ENCODE measurements around the gene MAX. TPM values are rescaled to one million over a fixed set of nuclear protein-coding genes. Genes with fewer than 3 reads are reported as not detected.

The MAX gene
- total and polyA plus RNA-seq, 2 donors from 2014 or later = 48.9 to 89.4 TPM

GRCh38 chr14:65041434-65041915 is 60.8 kb downstream of the MAX start:
- Histone ChIP-seq H3K36me3 (ENCODE audit: control insufficient read depth in 2 of 3, insufficient read depth in 3 of 3, low read length in 3 of 3) (peaks cover 0 to 15% (median 11%) of the 10 kb centered on the region in 3 donors), H3K4me1 (ENCODE audit: control insufficient read depth in 2 of 3, insufficient read depth in 2 of 3, low read depth in 1 of 3, low read length in 3 of 3) (no peaks in the 10 kb centered on the region), H3K9me3 (ENCODE audit: control insufficient read depth in 2 of 3, insufficient read depth in 1 of 3, low read length in 3 of 3) (no peaks in the 10 kb centered on the region), H3K27me3 (ENCODE audit: control insufficient read depth, insufficient read depth, low read length) (no peaks in the 10 kb centered on the region), H3K4me3 (ENCODE audit: low read length in 3 of 3) (no peak overlapping the region), H3K27ac (ENCODE audit: low read depth in 2 of 2, low read length in 2 of 2) (no peak overlapping the region), H3K9ac (ENCODE audit: low read length in 3 of 3) (no peak overlapping the region)
- no peak for TF ChIP-seq CTCF (IDR thresholded peaks at IDR 0.05; ENCODE audit: borderline replicate concordance, extremely low read depth, insufficient read depth)
- FAIRE-seq (no peak), DNase-seq (no peak)
- intact Hi-C loops (cut with DNase I) = no loop called here

DNA sequence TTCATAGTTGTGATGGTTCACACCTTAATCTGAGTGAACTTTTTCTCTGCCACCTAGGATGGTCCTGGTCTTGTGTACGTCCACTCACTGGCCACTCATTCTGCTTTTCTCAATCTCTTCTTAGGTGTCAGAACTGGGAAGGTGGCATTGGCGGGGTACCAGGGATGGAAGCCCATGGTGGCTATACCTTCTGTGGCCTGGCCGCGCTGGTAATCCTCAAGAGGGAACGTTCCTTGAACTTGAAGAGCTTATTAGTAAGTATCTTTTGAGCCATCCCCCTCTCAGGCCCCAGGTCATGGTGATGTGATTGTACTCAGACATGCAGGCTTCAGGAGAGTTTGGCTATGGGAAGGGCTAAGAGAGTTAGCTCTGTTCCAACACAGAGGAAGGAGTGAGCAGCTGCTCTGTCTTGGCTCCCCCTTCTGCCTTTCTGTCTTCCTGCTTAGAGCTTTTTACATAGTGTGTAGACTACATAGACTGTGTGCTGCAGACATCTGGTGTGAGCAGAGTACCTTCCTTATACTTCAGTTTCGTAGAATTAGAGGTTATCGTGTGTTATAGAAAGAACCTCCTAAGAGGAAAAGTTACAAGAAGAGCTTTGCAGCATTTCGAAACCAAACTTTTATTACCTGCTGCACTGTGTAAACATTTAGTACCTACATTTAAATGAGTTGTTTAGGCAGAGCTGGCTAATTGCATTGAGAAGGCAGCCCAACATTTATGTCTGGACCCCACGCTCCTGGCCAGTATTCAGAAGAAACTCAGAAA is 61.5 kb downstream of the MAX start:
- Histone ChIP-seq H3K4me3 (ENCODE audit: low read length in 3 of 3) (no peak overlapping the region), H3K9me3 (ENCODE audit: control insufficient read depth in 2 of 3, insufficient read depth in 1 of 3, low read length in 3 of 3) (no peaks in the 10 kb centered on the region), H3K36me3 (ENCODE audit: control insufficient read depth in 2 of 3, insufficient read depth in 3 of 3, low read length in 3 of 3) (peaks cover 0 to 15% (median 11%) of the 10 kb centered on the region in 3 donors), H3K27ac (ENCODE audit: low read depth in 2 of 2, low read length in 2 of 2) (no peak overlapping the region), H3K4me1 (ENCODE audit: control insufficient read depth in 2 of 3, insufficient read depth in 2 of 3, low read depth in 1 of 3, low read length in 3 of 3) (no peaks in the 10 kb centered on the region), H3K9ac (ENCODE audit: low read length in 3 of 3) (no peak overlapping the region), H3K27me3 (ENCODE audit: control insufficient read depth, insufficient read depth, low read length) (no peaks in the 10 kb centered on the region)
- no peak for TF ChIP-seq CTCF (IDR thresholded peaks at IDR 0.05; ENCODE audit: borderline replicate concordance, extremely low read depth, insufficient read depth)
- DNase-seq (no peak), FAIRE-seq (no peak)
- intact Hi-C loops (cut with DNase I) = no loop called here

DNA sequence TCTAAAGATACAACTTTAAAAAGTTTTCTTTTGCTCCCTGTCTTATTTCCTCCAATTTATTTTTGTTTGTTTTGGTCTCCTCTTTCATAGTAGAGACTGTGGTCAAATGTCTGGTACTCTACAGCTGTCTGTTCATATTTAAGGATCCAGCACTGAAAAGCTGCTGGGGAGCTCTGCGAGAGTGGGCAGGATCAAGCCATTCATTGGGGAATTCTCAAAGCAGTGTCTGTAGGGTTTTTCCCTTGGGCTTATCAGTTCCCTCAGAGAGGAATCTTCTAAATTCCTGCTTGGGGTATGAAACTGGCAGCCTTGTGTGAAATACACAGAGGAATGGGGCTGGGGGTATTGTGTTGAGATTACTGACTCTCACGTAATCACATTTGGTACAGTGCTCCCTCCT is 63.4 kb downstream of the MAX start:
- peaks cover 0 to 7% (median 7%) of the 10 kb centered on the region in 3 donors for H3K4me1 ChIP-seq (ENCODE audit: control insufficient read depth in 2 of 3, insufficient read depth in 2 of 3, low read depth in 1 of 3, low read length in 3 of 3)
- intact Hi-C loops (cut with DNase I) = no loop called here
- DNase-seq (no peak), FAIRE-seq (no peak)
- TF ChIP-seq CTCF (IDR thresholded peaks at IDR 0.05; ENCODE audit: borderline replicate concordance, extremely low read depth, insufficient read depth) = no peak
- H3K36me3 ChIP-seq (ENCODE audit: control insufficient read depth in 2 of 3, insufficient read depth in 3 of 3, low read length in 3 of 3) = peaks cover 0 to 9% (median 9%) of the 10 kb centered on the region in 3 donors
- no peaks in the 10 kb centered on the region for H3K9me3 ChIP-seq (ENCODE audit: control insufficient read depth in 2 of 3, insufficient read depth in 1 of 3, low read length in 3 of 3)
- H3K9ac ChIP-seq (ENCODE audit: low read length in 3 of 3) = no peak overlapping the region
- H3K27me3 ChIP-seq (ENCODE audit: control insufficient read depth, insufficient read depth, low read length) = no peaks in the 10 kb centered on the region
- H3K4me3 ChIP-seq (ENCODE audit: low read length in 3 of 3) = no peak overlapping the region
- no peak overlapping the region for H3K27ac ChIP-seq (ENCODE audit: low read depth in 2 of 2, low read length in 2 of 2)

All from kidney (tissue), 14 donors.